Vagina (tissue), 2 donors: ENCODE measurements around the gene CLEC4G.

Experiments used
- POLR2A ChIP-seq, 2 donors: fragments of 450-650 bp; IDR thresholded peaks; one replicate each; pipeline ENCODE4 v1.6.1; 2017; ENCODE audit warnings: antibody characterized with exemption in 2 of 2, mild to moderate bottlenecking in 2 of 2, moderate library complexity in 2 of 2
- TF ChIP-seq, protein P1 (sequence below), 3 experiments: fragments of 450-650 bp in 2 of 3; fragments of 200-600 bp in 1 of 3; sonication (generic) in 1 of 3; IDR thresholded peaks; one replicate each; pipeline ENCODE4 v1.5.1; 2017 to 2019; ENCODE audit warnings: antibody characterized with exemption in 3 of 3, mild to moderate bottlenecking in 2 of 3, moderate library complexity in 2 of 3

DNA sequence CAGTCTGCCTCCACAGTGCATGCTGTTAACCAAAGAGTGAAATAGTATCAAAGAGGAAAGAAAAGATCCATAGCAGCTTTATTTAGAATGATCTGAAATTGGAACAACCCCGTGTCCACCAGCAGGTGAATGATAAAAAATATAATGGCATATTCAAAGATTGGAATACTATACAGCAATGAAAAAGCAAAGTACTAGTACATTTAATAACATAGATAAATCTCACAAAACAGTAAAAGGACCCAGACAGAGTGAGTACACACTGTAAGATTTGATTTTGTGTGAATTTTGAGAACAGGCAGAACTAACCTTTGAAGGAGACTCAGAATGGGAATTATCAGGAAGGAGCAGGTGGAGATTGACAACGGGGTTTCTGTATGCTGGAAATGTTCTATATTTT, 16.3 kb upstream of the CLEC4G start:
- TF ChIP-seq, protein P1, sequence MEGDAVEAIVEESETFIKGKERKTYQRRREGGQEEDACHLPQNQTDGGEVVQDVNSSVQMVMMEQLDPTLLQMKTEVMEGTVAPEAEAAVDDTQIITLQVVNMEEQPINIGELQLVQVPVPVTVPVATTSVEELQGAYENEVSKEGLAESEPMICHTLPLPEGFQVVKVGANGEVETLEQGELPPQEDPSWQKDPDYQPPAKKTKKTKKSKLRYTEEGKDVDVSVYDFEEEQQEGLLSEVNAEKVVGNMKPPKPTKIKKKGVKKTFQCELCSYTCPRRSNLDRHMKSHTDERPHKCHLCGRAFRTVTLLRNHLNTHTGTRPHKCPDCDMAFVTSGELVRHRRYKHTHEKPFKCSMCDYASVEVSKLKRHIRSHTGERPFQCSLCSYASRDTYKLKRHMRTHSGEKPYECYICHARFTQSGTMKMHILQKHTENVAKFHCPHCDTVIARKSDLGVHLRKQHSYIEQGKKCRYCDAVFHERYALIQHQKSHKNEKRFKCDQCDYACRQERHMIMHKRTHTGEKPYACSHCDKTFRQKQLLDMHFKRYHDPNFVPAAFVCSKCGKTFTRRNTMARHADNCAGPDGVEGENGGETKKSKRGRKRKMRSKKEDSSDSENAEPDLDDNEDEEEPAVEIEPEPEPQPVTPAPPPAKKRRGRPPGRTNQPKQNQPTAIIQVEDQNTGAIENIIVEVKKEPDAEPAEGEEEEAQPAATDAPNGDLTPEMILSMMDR (IDR thresholded peaks at IDR 0.05) = no peak
- no peak for TF ChIP-seq POLR2A (IDR thresholded peaks at IDR 0.05)
